Osteoblast (primary cell): Measurements from ENCODE around the gene IL11RA. TPM values are rescaled to one million over a fixed set of nuclear protein-coding genes. Genes with fewer than 3 reads are reported as not detected.

Source experiments
- DNase-seq: peaks from one replicate; pipeline ENCODE4 v3.0.0; 2011; ENCODE audit warnings: low spot score, mixed read lengths; ENCODE audit not compliant: insufficient read length; ENCODE audit errors: missing footprints
- H2AFZ ChIP-seq: 2 replicates; pipeline ENCODE4 v1.6.0; 2011; ENCODE audit warnings: mild to moderate bottlenecking, low read length
- H3K27ac ChIP-seq: 2 replicates; pipeline ENCODE4 v1.5.1; 2011; ENCODE audit warnings: mild to moderate bottlenecking, low read depth, low read length, moderate library complexity
- H3K27me3 ChIP-seq: 2 replicates; pipeline ENCODE4 v1.6.0; 2012; ENCODE audit warnings: mild to moderate bottlenecking, control low read depth, inconsistent platforms, low read length, moderate library complexity; ENCODE audit not compliant: insufficient read depth
- H3K36me3 ChIP-seq: 2 replicates; pipeline ENCODE4 v1.5.1; 2011; ENCODE audit warnings: mild to moderate bottlenecking, low read length, control low read depth, moderate library complexity; ENCODE audit not compliant: insufficient read depth
- H3K4me1 ChIP-seq: 2 replicates; pipeline ENCODE4 v1.5.1; 2011; ENCODE audit warnings: mild to moderate bottlenecking, low read length, control low read depth, moderate library complexity; ENCODE audit not compliant: insufficient read depth
- H3K4me2 ChIP-seq: 2 replicates; pipeline ENCODE4 v1.6.0; 2011; ENCODE audit warnings: mild to moderate bottlenecking, low read length; ENCODE audit not compliant: insufficient read depth
- H3K4me3 ChIP-seq: fragments of 200-600 bp; sonication (generic); 3 replicates; pipeline ENCODE4 v1.5.1; 2012; ENCODE audit warnings: mild to moderate bottlenecking, low read length, inconsistent platforms; ENCODE audit not compliant: insufficient read depth
- H3K79me2 ChIP-seq: 2 replicates; pipeline ENCODE4 v1.6.0; 2012; ENCODE audit warnings: mild to moderate bottlenecking, low read length, control low read depth, inconsistent platforms; ENCODE audit not compliant: insufficient read depth
- H3K9me3 ChIP-seq: 2 replicates; pipeline ENCODE4 v1.5.1; 2011; ENCODE audit warnings: low read depth, low read length, control low read depth
- H4K20me1 ChIP-seq: 2 replicates; pipeline ENCODE4 v1.6.0; 2012; ENCODE audit warnings: mild to moderate bottlenecking, low read length, control low read depth; ENCODE audit not compliant: insufficient read depth
- CTCF ChIP-seq: IDR thresholded peaks from 2 replicates; pipeline ENCODE4 v1.5.1; 2011; ENCODE audit warnings: mild to moderate bottlenecking, low read depth, low read length, moderate library complexity; ENCODE audit errors: extremely low read depth
- total RNA-seq: library from RNA; depleted of rRNA; stranded (reverse); fragments of >200 nt; gene quantifications from 2 replicates; pipeline ENCODE4 v1.2.3, GENCODE V29; 2012

Gene IL11RA
- 34.4 and 38.0 TPM in 2 replicates for total RNA-seq

- no peak for TF ChIP-seq CTCF
- H3K4me2 ChIP-seq: peak within 1 kb of the TSS; percentile 98
- H3K4me1 ChIP-seq: peaks cover 49% of the 10 kb centered on the region
- peak within 1 kb of the TSS; percentile 64 for H3K27ac ChIP-seq
- peaks cover 17% of the 10 kb centered on the region for H3K79me2 ChIP-seq
- no peaks in the 10 kb centered on the region for H3K27me3 ChIP-seq
- H2AFZ ChIP-seq: peak within 1 kb of the TSS; percentile 77
- H3K36me3 ChIP-seq: peaks cover 21% of the 10 kb centered on the region
- H4K20me1 ChIP-seq: peaks cover 12% of the 10 kb centered on the region
- no peaks in the 10 kb centered on the region for H3K9me3 ChIP-seq
- H3K4me3 ChIP-seq: peak within 1 kb of the TSS; percentile 69
- DNase-seq: peak; percentile 96
Measured at GRCh38 chr9:34651876-34652601, at the start of gene IL11RA. Gene IL11RA, plus strand, starts transcription at chr9:34652185. Its CDS starts 3,033 bp downstream, at chr9:34655218.

GRCh38 chr9:34603610-34604231 is 48.3 kb upstream of the IL11RA start:
- Histone ChIP-seq H4K20me1 (no peaks in the 10 kb centered on the region), H3K36me3 (no peaks in the 10 kb centered on the region), H3K27me3 (peaks cover 6% of the 10 kb centered on the region), H3K4me3 (no peak overlapping the region), H3K9me3 (no peaks in the 10 kb centered on the region), H3K79me2 (no peaks in the 10 kb centered on the region), H3K4me1 (no peaks in the 10 kb centered on the region), H3K27ac (no peak overlapping the region), H2AFZ (no peak overlapping the region), H3K4me2 (no peak overlapping the region)
- DNase-seq: peak; percentile 94
- TF ChIP-seq CTCF: peak; percentile 91

GRCh38 chr9:34606190-34606589 is 45.8 kb upstream of the IL11RA start:
- no peak for TF ChIP-seq CTCF
- no peak overlapping the region for H3K4me3 ChIP-seq
- H4K20me1 ChIP-seq: no peaks in the 10 kb centered on the region
- peaks cover 3% of the 10 kb centered on the region for H3K4me1 ChIP-seq
- no peaks in the 10 kb centered on the region for H3K9me3 ChIP-seq
- H2AFZ ChIP-seq: no peak overlapping the region
- DNase-seq: no peak
- no peaks in the 10 kb centered on the region for H3K36me3 ChIP-seq
- no peak overlapping the region for H3K27ac ChIP-seq
- H3K79me2 ChIP-seq: peaks cover 5% of the 10 kb centered on the region
- peaks cover under 1% of the 10 kb centered on the region for H3K27me3 ChIP-seq
- H3K4me2 ChIP-seq: no peak overlapping the region

- TF ChIP-seq CTCF: no peak
- no peaks in the 10 kb centered on the region for H3K9me3 ChIP-seq
- H4K20me1 ChIP-seq: no peaks in the 10 kb centered on the region
- H3K36me3 ChIP-seq: no peaks in the 10 kb centered on the region
- H3K4me2 ChIP-seq: no peak overlapping the region
- peaks cover 8% of the 10 kb centered on the region for H3K4me1 ChIP-seq
- H2AFZ ChIP-seq: no peak overlapping the region
- no peak overlapping the region for H3K4me3 ChIP-seq
- DNase-seq: peak; percentile 59
- H3K27me3 ChIP-seq: no peaks in the 10 kb centered on the region
- no peak overlapping the region for H3K27ac ChIP-seq
- peaks cover 11% of the 10 kb centered on the region for H3K79me2 ChIP-seq
Measured at GRCh38 chr9:34606905-34607304, 45.1 kb upstream of the IL11RA start.
